GM21717 (cell line): ENCODE measurements around the gene AKIRIN1.
"Not testable (repeated sequence)": the region's sequence is repeated elsewhere in the genome, so short reads cannot be mapped to it uniquely, and the experiment has no call there.

ENCODE experiments used
- ATAC-seq: cut with Tn5 transposase; IDR thresholded peaks from one replicate; pipeline ENCODE4 v1.9.1; 2021; ENCODE audit warnings: mild to moderate bottlenecking, moderate library complexity; ENCODE audit not compliant: unreplicated experiment

The AKIRIN1 gene

DNA sequence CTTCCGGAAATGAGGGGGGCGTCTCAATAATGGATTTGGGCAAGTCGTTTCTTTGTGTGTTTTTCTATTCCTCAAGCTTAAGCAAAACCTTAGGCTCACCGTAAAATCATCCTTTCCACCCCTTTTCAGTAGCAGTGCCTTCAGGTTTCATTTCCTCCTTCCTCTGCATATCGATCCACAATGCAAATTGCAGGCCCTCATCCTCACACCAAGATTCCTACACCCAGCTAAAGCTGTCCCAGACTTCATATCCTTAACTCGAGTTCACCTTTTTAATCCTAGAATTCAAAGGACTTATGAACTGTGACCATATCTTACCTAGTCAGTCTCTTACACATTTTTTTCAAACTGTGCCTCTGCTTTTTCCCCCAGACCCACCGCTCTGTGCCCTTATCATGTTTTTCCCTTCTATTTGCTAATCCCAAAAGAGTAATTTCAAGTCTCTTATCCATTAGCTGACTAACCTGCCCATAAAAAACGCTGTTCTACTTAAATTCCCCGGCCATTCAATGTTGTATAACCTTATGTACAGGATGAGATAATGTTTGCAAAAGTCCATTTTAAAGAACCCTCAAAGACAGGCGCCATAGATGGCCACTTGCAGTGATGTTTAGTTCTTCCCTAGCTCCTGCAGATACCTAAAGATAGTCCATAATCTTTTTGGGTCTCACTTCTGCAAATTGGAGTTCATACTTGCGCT lies 1.5 kb downstream of the AKIRIN1 start:
- no peak for ATAC-seq

DNA sequence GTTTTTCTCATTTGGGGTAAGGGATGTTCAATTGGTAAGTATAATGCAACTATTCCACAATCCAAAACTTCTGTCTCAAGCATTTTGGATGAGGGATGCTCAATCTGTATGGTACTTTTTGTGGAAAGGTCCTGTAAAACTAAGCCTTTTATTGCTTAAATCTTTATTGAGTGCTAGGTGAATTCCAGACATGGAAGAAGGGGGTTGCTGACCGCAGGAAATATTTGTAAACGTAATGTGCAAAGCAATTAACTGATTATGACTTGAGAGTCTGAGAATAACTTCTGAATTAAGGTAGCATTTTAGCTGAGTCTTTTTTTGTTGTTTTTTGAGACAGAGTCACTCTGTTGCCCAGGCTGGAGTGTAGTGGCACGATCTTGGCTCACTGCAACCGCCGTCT lies 3.1 kb downstream of the AKIRIN1 start:
- ATAC-seq, result no peak

DNA sequence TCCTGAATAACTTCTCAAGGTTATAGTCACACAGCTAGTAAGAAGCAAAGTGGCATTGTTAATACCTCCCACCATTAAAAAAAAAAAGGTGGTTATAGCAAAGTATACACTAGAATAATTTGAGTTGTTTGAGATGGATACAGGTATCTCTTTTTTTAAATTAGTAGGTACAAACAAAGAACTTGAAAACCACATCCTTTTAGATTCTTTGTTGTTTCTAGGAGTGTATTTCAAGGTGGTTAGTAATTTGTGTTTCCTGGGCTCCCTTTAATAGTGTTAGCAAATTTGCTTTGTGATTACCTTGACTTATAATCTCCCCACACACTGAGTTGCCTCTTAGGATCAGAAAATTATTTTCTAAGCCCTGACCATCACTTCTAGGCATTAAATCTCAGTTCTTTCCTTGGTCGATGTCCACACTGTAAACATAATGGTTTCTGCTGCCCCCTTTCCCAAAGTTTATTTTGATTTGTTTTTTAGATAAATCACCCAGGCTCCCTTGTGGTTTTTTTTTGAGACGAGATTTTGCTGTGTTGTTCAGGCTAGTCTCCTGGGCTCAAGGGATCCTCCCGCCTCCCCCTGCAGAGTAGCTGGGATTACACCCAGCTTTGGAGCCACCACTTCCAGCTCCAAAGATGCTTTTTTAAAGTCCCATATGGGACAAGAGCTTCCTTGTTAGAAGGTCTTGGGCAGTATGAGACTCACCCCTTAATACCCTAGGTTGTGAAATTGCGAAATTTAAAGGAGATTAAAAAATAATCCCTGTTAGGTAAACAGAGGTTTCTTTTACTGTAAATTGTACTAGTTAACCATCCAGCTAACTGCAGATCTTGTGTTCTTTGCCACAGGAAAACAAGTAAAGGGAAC lies 6.2 kb downstream of the AKIRIN1 start:
- ATAC-seq, result no peak

GRCh38 chr1:38997901-38998190 lies 6.8 kb downstream of the AKIRIN1 start:
- ATAC-seq, result no peak

GRCh38 chr1:39001516-39002421 lies 10.7 kb downstream of the AKIRIN1 start:
- ATAC-seq, result no peak

DNA sequence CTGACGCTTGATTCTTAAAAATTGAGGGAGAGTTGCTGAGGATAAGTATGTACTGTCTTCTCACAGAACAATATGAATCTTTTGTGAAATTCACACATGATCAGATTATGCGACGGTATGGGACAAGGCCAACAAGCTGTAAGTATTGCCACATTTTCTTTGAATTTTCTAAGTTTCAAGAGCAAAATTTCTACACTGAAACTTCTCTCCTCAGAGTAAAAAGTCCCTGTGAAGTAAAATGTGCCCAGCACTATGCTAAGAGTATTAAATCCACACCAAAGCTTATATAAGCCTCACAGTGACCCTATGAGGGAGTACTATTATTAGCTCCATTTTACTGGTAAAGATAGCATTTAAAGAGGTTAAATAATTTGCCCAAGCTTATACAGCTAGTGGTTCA lies 12.2 kb downstream of the AKIRIN1 start:
- no peak for ATAC-seq

DNA sequence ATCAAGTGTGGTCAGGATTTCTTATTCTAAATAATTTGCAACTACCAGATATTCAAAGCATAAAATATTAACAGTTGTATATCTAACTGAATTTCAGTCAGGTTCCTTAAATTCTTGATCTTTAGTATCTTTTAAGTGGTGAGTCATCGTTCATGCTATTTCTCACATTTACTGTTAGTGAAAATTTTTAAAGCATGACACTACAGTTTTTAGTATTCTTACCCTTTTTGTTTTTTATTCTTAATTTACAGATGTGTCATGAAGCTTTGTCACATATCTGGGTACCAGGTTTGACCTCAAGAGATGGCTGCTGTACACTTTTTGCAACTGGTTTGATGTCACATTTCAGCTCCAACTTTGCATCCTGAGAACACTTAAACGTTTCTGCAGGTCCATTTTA lies 12.7 kb downstream of the AKIRIN1 start:
- ATAC-seq, result no peak

DNA sequence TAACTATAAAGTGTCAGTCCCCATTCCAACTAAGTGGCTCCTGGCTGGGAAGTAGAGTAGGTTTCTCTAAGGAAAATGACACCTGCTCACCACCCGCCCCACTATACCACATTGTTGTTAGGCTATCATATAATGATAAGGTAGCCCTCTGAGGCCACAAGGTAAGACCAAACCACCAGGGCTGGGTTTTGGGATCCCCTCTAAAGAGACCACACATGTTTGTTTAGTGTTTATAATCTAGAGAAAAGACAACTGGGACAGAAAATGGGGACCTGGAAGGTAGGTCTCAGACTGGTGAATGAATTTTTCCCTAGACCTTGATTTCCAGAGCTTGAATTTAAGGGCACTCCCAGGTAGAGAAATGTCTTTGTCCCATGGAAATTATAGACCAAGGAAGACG lies 15.2 kb downstream of the AKIRIN1 start:
- ATAC-seq, result no peak

GRCh38 chr1:39006726-39007645 lies 15.9 kb downstream of the AKIRIN1 start:
- no peak for ATAC-seq

DNA sequence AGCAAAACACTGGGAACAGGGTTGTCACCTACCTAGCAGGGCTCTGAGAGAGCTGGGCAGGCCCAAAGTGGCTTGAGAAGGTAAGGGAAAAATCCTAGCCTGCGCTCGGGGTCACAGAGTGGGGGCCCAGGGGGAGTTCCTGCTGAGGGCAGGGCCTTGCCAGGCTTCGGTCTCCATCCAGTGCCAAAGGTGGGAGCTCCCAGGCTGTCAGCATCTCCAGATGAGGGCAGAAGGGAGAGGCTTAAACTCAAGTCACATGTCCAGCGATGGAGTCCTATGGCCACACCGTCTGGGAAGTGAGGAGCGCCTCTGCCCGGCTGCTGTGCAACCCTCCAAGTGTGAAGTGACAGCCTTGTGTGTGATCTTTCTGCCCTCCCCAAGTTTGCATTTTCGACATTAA lies 23.9 kb downstream of the AKIRIN1 start:
- ATAC-seq, result not testable (repeated sequence)

DNA sequence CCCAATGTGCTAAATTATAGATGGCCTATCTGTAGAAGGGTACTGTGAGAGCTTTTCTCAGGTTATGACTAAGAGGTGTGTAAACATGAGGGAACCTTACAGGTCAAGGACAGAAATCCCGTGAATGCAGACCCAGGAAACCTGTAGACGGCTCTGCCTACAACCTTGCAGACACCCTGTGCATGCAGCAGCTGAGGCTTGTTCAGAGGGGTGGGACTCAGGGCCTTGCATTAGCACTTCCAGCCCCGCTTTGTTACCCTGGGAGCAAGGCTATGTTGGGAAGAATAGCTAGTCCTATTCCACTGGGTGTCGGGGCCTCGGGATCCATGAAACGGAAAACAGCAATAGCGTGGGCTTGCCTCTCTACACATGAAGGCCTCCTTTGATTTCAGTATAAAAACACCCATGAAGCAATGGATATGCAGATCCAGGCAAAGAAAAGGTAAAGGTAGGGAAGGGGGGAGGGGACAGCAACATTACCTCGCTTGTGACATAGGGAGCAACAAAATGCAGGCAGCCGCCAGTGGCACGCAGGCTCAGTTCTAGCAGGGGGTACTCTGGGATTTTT lies 25.6 kb downstream of the AKIRIN1 start:
- no peak for ATAC-seq

GRCh38 chr1:39017266-39017665 lies 26.2 kb downstream of the AKIRIN1 start:
- no peak for ATAC-seq

DNA sequence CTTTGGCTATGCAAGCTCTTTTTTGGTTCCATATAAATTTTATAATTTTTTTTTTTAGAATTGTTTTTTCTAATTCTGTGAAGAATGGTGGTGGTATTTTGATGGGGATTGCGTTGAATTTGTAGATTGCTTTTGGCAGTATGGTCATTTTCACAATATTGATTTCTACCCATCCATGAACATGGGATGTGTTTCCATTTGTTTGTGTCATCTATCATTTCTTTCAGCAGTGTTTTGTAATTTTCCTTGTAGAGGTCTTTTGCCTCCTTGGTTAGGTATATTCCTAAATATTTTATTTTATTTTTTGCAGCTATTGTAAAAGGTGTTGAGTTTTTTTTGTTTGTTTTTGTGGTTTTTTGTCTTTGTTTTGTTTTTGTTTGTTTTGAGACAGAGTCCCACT lies 29.4 kb downstream of the AKIRIN1 start:
- ATAC-seq, result not testable (repeated sequence)

DNA sequence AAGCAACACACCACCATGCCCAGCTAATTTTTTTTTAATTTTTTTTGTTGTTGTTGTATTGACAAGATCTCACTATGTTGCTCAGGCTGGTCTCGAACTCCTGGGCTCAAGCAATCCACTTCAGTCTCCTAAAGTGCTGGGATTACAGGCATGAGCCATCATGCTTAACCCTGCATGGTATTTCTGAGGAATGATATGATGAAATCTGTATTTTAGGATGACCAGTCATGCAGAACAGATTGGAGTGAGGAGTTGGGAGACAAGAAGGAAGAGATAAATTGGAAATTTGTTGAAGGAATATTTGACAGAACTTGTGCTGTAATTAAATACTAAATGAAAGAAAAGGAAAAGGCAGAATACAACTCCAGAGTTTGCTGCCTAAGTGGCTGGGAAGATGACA lies 30.4 kb downstream of the AKIRIN1 start:
- no peak for ATAC-seq

DNA sequence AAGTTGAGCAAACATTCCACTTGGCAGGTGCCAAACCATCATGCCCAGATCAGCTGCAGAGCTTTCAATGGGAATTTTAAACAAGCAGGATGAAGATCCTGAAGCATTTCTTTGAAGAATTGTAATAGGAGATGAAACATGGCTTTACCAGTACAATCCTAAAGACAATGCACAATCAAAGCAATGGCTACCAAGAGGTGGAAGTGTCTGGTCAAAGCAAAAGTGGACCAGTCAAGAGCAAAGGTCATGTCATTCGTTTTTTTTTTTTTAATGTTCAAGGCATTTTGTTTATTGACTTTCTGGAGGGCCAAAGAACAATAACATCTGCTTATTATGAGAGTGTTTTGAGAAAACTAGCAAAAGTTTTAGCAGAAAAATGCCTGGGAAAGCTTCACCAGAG lies 32.1 kb downstream of the AKIRIN1 start:
- ATAC-seq, result no peak

DNA sequence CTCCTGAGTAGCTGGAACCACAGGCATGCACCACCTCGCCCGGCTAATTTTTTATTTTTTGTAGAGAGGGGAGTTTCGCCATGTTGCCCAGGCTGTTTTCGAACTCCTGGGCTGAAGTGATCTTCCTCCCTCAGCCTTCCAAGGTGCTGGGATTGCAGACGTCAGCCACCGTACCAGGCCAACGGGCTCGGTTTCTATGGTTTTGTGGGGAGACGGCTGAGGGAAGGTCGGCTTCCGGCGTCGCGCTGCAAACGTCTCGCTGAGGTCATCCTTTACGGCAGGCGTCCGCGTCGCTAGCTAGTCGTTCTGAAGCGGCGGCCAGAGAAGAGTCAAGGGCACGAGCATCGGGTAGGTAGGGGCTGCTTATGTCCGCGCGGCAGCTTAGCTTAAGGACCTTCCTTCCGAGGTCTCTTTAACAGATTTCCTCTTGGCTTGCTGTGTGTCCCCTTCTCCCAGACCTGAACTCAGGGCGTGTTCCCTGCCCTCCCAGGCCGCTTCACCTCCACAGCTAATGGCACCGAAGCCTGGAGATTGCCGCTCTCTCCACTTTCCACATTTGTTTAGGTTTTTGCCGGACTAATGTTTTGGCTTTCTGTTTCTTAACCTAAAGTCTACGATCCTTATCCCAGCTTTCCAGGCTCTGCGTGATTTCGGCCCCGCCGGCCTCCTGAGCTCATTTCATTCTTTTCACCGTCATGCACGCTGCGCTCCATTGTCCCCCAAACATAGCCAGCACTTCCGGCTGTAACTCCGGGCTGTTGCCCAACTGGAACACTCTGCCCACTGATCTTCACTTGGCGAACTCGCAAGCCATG lies 35.2 kb downstream of the AKIRIN1 start, which contains the start of gene NDUFS5:
Gene NDUFS5 (plus strand): TSS at position 300 of the 815 bp plus-strand sequence. CDS start 2,375 bp downstream, outside the sequence.
- peak; percentile 64 for ATAC-seq

- no peak for ATAC-seq
Observed at GRCh38 chr1:39026866-39027507, 35.9 kb downstream of the AKIRIN1 start.

GRCh38 chr1:39034114-39034654 lies 43.1 kb downstream of the AKIRIN1 start:
- ATAC-seq, result no peak
